Right renal cortex interstitium (tissue), 3 donors: Measurements from ENCODE around the gene CABLES1. TPM values are rescaled to one million over a fixed set of nuclear protein-coding genes. Genes with fewer than 3 reads are reported as not detected.
"Not testable (repeated sequence)": the region's sequence is repeated elsewhere in the genome, so short reads cannot be mapped to it uniquely, and the experiment has no call there.

Experiments
- DNase-seq, 3 donors: peaks; one replicate each; pipeline ENCODE4 v3.0.0-alpha.2; 2013; ENCODE audit warnings: low read depth in 3 of 3, low spot score in 2 of 3
- polyA plus RNA-seq, 3 donors: library from polyadenylated mRNA; unstranded; fragments of 120-200 nt; gene quantifications; one replicate each; pipeline ENCODE4 v1.2.1, GENCODE V29; 2013; ENCODE audit not compliant: insufficient read length in 3 of 3

CABLES1 gene
- 10 to 100 TPM; 24.3 to 25.8 (median 25.8) TPM for polyA plus RNA-seq

- no peak for DNase-seq
Observed at GRCh38 chr18:23134780-23135549, at the start of gene CABLES1. Gene CABLES1, plus strand, starts transcription at chr18:23135485. Its CDS starts 278 bp downstream, at chr18:23135763.

GRCh38 chr18:23087352-23087751 is 47.9 kb upstream of the CABLES1 start:
- no peak for DNase-seq

- DNase-seq, result no peak
Observed at GRCh38 chr18:23088310-23088709, 47.0 kb upstream of the CABLES1 start.

DNA sequence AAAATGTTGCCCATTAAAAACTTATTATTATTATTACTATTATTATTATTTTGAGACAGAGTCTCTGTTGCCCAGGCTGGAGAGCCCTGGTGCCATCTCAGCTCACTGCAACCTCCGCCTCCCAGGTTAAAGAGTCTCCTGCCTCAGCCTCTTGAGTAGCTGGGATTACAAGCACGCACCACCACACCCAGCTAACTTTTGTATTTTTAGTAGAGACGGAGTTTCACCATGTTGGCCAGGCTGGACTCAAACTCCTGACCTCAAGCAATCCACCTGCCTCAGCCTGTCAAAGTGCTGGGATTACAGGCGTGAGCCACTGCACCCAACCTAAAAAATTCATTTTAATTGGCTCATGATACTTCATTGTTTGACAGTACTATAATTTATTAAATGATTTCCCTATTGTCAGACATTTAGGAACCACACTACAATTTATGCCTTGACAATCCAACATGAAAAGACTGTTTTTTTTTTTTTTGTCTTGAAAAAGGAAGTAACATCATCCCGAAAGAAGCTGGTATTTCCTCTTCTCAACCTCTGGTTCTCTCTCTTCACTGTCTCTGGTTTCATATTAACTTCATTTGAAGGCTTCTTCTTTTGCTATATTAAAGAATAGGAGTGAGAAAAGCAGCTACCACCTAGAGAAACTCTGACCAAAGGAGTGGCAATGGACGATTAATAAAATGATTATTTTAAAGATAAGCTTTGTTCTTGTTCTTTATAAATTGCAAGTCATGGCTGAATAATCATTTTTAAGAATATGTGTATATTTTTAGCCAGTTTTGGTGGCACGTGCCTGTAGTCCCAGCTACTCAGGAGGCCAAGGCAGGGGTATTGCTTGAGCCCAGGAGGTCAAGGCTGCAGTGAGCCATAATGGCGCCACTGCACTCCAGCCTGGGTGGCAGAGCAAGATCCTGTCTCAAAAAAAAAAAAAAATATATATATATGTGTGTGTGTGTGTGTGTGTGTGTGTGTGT is 44.0 kb upstream of the CABLES1 start:
- DNase-seq, result not testable (repeated sequence)

DNA sequence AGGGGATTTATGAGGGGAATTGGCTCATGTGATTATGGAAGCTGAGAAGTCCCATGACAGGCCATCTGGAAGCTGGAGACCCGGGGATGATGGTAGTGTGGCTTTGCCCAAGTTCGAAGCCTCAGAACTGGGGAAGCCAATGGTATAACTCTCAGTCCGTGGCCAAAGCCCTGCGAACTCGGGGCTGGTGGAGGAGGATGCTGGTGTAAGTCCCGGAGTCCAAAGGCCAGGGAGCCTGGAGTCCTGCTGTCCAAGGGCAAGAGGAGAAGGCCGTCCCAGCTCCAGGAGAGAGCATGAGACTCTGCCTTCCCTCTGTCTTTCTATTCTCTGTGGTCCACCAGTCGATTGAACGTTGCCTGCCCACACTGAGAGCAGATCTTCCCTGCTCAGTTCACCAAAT is 43.2 kb upstream of the CABLES1 start:
- no peak for DNase-seq

- DNase-seq, result not testable (repeated sequence)
Observed at GRCh38 chr18:23093130-23093529, 42.2 kb upstream of the CABLES1 start.

GRCh38 chr18:23093772-23094171 is 41.5 kb upstream of the CABLES1 start:
- no peak for DNase-seq

DNA sequence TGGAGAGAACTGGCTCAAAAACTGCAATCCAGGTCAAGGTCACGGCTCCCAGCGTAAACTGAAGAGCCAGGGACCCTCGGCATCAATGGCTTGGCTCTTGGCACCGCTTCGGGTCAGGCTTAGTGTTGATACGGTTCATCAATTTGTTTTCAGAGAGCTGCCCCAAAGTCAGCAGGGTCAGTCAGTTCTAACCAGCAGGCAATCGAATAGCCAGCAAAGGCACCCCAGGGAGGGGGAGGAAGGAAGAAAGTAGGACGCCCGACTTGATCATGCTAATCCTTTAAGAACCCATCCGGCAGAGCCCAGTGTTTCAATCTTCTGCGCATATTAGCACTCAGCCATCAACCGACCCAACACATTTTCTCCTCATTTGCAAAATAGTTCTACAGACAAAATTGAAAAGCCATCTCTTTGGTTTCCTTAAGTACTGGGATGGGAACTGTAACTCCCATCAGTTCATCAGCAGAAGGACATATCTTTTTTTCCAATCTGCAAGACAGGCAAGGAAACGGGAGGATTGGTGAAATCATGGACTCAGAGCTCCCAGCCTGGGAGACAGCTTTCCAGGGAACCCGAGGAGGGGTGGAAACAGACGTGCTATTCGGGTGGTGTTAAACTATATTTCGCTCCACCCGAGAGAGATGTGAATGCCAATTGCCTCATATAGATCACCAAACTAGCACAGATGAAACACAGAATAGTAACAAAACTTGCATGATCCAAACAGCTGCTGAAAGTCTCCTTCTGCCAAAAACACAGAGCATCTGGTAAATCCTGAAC is 40.7 kb upstream of the CABLES1 start:
- no peak for DNase-seq

DNA sequence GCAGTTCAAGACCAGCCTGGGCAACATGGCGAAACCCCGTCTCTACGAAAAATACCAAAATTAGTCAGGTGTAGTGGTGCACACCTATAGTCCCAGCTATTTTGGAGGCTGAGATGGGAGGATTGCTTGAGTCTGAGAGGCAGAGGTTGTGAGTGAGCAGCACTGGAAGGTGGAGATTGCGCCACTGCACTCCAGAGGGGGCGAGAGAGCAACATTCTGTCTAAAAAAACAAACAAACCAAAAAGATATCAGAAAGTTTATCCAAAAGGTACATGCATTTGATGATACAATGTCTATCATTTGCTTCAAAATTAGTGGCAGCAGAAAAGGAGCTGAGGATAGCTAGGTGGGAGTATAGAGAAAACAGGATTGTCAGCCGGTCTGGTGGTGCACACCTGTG is 39.8 kb upstream of the CABLES1 start:
- DNase-seq, result no peak

DNA sequence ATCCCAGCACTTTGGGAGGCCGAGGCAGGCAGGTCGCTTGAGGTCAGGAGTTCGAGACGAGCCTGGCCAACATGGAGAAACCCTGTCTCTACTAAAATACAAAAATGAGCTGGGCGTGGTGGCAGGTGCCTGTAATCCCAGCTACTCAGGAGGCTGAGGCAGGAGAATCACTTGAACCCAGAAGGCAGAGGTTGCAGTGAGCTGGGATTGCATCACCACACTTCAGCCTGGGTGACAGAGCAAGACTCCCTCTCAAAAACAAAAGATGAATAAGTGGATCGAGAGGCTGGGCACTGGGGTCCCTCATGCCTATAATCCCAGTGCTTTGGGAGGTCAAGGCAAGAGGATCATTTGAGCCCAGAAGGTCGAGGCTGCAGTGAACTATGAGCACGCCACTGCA is 38.3 kb upstream of the CABLES1 start:
- DNase-seq, result not testable (repeated sequence)

- no peak for DNase-seq
Observed at GRCh38 chr18:23099621-23100020, 35.7 kb upstream of the CABLES1 start.

GRCh38 chr18:23101861-23102432 is 33.3 kb upstream of the CABLES1 start:
- DNase-seq, result no peak

- DNase-seq, result no peak
Observed at GRCh38 chr18:23102493-23103261, 32.6 kb upstream of the CABLES1 start.

- DNase-seq, result no peak
Observed at GRCh38 chr18:23103449-23103848, 31.8 kb upstream of the CABLES1 start.

GRCh38 chr18:23105030-23105429 is 30.3 kb upstream of the CABLES1 start:
- DNase-seq, result no peak

DNA sequence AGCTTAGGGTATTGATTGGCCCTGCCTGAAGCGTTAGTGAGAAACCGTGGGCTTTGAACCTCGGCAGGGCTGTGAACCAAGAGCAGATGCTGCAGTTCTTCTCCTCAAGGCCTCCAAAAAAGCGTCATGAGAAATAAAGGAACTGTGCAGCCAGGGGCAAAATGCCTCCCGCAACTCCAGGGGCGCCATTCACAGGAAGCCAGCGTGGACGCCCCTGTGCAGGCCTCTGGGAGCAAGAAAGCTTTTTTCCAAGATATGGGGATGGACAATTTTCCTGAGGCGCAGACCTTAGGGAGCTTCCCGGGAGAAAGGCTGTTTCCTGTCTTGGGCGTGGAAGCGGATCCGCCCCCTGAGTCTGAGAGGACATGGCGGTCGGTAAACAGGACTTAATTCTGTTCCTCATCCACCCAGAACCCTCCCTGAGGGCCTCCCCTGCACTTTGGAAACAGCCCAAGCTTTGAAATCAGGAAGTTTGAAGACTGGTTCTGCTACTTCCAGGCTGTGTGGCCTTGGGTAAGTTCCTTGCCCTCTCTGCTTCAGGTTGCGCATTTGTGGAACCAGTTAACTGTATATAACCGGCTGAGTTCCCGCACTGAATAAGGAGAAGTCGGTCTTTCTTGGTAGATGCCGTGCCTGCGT is 29.6 kb upstream of the CABLES1 start:
- no peak for DNase-seq

DNA sequence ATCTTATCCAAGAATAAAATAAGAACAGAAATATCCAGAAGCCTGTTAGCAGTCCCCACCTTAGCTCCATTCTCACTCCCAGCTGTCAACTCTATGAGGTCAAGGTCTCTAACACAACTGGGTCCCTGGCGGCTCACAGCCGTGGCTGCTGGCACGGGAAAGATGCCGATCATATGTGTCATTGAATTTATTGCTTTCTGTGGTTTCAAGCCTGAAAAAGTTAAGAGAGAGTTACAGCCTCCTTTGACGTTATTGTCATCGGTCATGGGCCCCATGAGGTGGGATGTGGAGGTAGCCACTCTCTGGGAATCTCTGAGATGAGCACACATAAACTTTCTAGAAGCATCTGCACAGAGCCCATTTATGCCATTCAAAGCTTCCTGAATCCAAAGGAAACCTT is 28.7 kb upstream of the CABLES1 start:
- DNase-seq, result no peak

GRCh38 chr18:23107718-23108117 is 27.6 kb upstream of the CABLES1 start:
- DNase-seq, result no peak

DNA sequence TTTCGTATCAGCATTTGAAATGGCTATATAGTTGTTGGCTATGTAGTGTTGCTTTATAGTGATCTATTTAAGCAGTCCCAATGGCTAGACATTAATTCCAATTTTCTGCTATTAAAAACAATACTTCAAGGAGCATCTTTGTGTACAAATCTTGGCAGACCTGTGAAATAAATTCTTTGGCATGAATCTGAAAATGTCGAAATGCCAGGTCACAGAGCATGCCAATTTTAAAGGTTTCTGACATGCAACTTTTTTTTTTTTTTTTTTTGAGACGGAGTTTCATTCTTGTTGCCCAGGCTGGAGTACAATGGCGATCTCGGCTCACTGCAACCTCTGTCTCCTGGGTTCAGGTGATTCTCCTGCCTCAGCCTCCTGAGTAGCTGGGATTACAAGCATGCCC is 26.8 kb upstream of the CABLES1 start:
- DNase-seq, result no peak
